AG20443 (cell line): ENCODE data around the gene SLC39A11.

ENCODE experiments used
- DNase-seq: peaks from one replicate; pipeline ENCODE4 v3.0.0; 2012; ENCODE audit warnings: low spot score, mixed read lengths

SLC39A11 gene

GRCh38 chr17:72870367-72870985, 222.0 kb downstream of the SLC39A11 start:
- DNase-seq: no peak

GRCh38 chr17:72869630-72870029, 222.9 kb downstream of the SLC39A11 start:
- DNase-seq: no peak

- DNase-seq: no peak
Observed at GRCh38 chr17:72865954-72866353, 226.5 kb downstream of the SLC39A11 start.

- DNase-seq: no peak
Observed at GRCh38 chr17:72863526-72864211, 228.8 kb downstream of the SLC39A11 start.

- no peak for DNase-seq
Observed at GRCh38 chr17:72862276-72862999, 230.1 kb downstream of the SLC39A11 start.

- no peak for DNase-seq
Observed at GRCh38 chr17:72861811-72862210, 230.7 kb downstream of the SLC39A11 start.

GRCh38 chr17:72860778-72861177, 231.7 kb downstream of the SLC39A11 start:
- no peak for DNase-seq

- DNase-seq: no peak
Observed at GRCh38 chr17:72858826-72859495, 233.5 kb downstream of the SLC39A11 start.

GRCh38 chr17:72853440-72854415, 238.8 kb downstream of the SLC39A11 start:
- no peak for DNase-seq

- no peak for DNase-seq
Observed at GRCh38 chr17:72852277-72852938, 240.1 kb downstream of the SLC39A11 start.

- DNase-seq: peak; percentile 74
Observed at GRCh38 chr17:72850410-72851118, 241.9 kb downstream of the SLC39A11 start.

- no peak for DNase-seq
Observed at GRCh38 chr17:72846399-72846798, 246.1 kb downstream of the SLC39A11 start.

GRCh38 chr17:72843591-72843990, 248.9 kb downstream of the SLC39A11 start:
- no peak for DNase-seq

- no peak for DNase-seq
Observed at GRCh38 chr17:72840019-72840418, 252.5 kb downstream of the SLC39A11 start.

- DNase-seq: no peak
Observed at GRCh38 chr17:72839131-72839725, 253.3 kb downstream of the SLC39A11 start.

GRCh38 chr17:72838581-72838980, 253.9 kb downstream of the SLC39A11 start:
- no peak for DNase-seq

GRCh38 chr17:72838068-72838467, 254.4 kb downstream of the SLC39A11 start:
- no peak for DNase-seq

GRCh38 chr17:72837335-72837734, 255.2 kb downstream of the SLC39A11 start:
- DNase-seq: no peak

GRCh38 chr17:72833128-72833765, 259.2 kb downstream of the SLC39A11 start:
- DNase-seq: no peak
